Epithelial cell of esophagus (primary cell): ENCODE measurements around the gene ULBP3.
"Not testable (repeated sequence)": the region's sequence is repeated elsewhere in the genome, so short reads cannot be mapped to it uniquely, and the experiment has no call there.

Source experiments
- DNase-seq: peaks from one replicate; pipeline ENCODE4 v3.0.0; 2010; ENCODE audit warnings: low read depth
- H3K4me3 ChIP-seq: 2 replicates; pipeline ENCODE4 v1.5.1; 2011; ENCODE audit warnings: mild to moderate bottlenecking, low read length, control low read depth
- TF ChIP-seq, protein P1 (sequence below): IDR thresholded peaks from 2 replicates; pipeline ENCODE4 v1.5.1; 2011; ENCODE audit warnings: low read depth, mild to moderate bottlenecking, low read length, control low read depth, inconsistent platforms; ENCODE audit not compliant: insufficient read depth; ENCODE audit errors: missing control alignments

ULBP3 gene

DNA sequence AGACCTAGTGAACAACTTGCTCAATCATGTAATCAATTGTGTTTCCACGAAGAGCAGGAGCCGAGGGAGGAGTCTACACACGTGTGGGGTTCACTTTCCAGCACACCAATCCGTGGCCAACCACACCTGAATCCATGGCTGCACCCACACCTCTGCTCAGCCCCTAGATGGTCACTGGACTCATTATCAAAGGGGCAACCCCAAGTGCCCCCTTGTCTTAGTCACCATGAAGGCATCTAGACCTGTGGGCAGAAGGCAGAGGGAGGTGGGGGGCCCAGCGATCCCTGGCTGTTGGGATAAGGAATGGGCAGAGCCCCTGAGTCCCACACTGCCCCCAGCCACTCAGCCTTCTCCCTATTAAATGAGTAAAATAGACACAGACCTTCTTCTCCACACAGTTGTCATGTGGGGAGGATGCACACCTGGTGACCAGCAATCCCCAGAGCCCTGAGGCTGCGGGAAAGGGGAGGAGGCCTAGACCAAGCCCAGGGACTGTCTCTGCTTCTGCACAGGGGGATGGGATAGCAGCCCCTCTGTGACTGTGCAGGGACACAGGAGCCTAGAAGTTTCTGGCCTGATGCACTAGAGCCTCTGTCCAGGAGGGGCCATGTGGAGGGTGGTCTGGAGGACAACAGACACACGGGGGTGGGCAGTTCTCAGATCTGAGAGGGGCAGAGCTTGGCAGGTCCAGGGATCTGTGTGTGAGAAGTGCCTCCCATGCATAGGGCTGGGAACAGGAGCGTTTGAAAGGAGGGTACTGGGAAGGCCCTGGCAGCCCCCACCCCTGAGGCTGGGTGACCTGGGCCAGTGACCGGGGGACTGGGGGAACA is 41.7 kb downstream of the ULBP3 start:
- no peak overlapping the region for H3K4me3 ChIP-seq
- no peak for DNase-seq
- TF ChIP-seq, protein P1, sequence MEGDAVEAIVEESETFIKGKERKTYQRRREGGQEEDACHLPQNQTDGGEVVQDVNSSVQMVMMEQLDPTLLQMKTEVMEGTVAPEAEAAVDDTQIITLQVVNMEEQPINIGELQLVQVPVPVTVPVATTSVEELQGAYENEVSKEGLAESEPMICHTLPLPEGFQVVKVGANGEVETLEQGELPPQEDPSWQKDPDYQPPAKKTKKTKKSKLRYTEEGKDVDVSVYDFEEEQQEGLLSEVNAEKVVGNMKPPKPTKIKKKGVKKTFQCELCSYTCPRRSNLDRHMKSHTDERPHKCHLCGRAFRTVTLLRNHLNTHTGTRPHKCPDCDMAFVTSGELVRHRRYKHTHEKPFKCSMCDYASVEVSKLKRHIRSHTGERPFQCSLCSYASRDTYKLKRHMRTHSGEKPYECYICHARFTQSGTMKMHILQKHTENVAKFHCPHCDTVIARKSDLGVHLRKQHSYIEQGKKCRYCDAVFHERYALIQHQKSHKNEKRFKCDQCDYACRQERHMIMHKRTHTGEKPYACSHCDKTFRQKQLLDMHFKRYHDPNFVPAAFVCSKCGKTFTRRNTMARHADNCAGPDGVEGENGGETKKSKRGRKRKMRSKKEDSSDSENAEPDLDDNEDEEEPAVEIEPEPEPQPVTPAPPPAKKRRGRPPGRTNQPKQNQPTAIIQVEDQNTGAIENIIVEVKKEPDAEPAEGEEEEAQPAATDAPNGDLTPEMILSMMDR = no peak

DNA sequence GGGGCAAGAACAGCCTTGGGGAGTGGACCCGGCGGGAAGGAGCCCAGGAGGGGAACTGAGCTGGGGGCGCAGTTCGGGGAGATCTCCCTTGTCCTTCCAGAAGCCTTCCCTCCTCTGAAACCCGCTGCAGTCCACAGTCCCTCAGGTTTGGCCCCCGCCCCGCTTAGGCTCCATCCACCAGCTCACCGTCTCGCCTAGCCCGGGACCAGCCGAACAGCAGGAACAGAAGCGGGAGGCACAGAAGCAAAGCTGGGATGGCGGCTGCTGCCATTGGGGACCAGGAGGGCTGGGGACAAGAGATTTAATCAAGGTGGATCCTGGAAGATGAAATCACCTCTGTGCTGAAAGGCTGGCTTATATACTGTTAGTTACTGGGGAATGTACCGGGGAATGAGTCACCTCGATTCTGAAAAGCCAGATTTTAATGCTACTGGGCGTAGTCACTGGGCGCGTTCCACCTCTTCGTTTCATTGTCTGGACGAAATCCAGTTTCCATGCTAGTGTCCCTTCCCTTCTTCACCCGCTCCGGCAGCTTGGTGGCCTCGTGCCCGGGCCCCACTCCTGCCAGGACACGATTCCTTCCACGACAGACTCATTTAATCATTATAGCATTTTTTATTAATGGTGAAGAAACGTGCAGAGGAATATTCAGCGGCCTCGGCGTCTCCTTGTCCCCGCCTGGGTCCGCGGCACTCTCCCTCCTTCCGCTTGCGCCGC is 43.6 kb downstream of the ULBP3 start, which contains the start of gene RAET1L:
TSS of gene RAET1L (minus strand) at position 332 of the 717 bp plus-strand sequence. CDS start at position 271, 61 bp downstream.
- peak; percentile 92 for DNase-seq
- TF ChIP-seq, protein P1 = no peak
- H3K4me3 ChIP-seq = peak within 1 kb of the TSS; percentile 48

DNA sequence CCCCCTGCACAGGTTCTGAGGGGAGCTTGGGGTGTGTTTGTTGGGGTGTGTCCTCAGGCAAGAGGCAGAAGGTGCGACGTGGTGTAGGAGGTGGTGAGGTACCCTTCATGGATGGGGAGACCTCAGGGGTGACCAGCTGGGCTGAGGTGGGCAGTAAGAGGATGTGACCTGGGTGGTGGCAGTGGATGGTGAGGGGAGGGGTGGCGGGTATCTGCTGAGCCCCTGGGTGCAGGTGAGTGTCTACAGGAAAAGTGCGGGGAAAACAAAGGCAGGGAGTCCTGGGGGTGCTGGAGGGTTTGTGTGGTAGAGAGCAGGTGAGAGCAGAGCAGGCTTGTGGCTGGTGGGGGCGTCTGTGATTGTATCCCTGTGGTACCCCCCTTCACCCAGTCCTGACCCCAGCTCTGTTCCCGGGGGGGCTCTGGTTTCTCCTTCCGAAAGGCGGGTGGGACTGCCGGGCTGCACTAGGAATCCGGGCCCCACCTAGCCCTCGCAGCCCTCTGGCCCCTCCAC is 44.2 kb downstream of the ULBP3 start:
- peak overlapping the region; percentile 48 for H3K4me3 ChIP-seq
- TF ChIP-seq, protein P1 = no peak
- no peak for DNase-seq

DNA sequence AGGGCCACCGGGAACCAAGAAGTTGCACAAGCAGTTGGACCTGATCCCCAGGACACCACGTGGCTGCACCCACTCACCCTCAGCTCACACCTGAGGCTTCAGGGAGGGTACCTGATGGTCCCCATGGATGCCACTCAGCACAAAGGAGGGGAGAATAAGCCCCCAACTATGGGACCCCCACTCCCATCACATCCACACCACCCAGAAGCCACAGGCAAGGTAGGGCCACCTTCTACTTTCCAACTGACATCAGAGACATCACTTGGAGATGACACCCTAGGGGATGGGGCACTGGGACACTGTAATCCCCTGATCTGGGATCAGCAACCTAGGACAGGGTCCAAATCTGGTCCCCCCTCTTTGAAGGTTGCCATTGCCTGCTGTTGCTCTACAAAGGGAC is 44.9 kb downstream of the ULBP3 start:
- not testable (repeated sequence) for H3K4me3 ChIP-seq, DNase-seq

DNA sequence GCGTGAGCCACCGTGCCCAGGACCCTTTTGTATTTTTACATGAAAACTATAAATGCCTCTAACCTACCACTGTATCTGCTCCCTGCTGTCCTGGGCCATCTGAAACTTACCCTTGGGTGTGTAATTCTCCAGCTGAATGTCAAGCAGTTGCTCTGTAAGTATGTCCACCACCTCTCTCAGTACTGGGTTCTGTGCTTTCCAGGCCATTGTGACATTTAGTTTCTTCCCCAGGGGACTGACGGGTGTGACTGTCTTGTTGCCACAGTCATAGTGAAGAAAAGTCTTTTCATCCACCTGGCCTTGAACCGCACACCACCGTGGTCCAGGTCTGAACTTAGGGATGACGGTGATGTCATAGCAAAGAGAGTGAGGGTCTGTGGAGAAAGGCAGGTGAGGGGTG is 47.1 kb downstream of the ULBP3 start:
- not testable (repeated sequence) for H3K4me3 ChIP-seq, DNase-seq

GRCh38 chr6:150018846-150019580 is 49.9 kb downstream of the ULBP3 start:
- no peak for DNase-seq
- TF ChIP-seq, protein P1 = no peak
- no peak overlapping the region for H3K4me3 ChIP-seq

DNA sequence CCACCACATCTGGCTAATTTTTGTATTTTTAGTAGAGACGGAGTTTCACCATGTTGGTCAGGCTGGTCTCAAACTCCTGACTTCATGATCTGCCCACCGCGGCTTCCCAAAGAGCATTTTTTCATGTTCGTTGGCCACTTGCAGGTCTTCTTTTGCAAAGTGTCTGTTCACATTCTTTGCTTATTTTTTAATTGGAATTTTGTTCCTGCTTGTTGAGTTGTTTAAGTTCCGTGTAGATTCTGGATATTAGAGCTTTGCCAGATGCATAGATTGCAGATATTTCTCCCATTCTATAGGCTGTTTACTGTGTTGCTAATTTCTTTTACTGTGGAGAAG is 51.8 kb downstream of the ULBP3 start:
- not testable (repeated sequence) for H3K4me3 ChIP-seq, DNase-seq
